Effector CD4-positive, alpha-beta T cell (primary cell): ENCODE measurements around the gene PRMT3.
"Not testable (repeated sequence)": the region's sequence is repeated elsewhere in the genome, so short reads cannot be mapped to it uniquely, and the experiment has no call there.

Experiments used
- DNase-seq: peaks from one replicate; pipeline ENCODE4 v3.0.0-alpha.2; 2020

The PRMT3 gene

DNA sequence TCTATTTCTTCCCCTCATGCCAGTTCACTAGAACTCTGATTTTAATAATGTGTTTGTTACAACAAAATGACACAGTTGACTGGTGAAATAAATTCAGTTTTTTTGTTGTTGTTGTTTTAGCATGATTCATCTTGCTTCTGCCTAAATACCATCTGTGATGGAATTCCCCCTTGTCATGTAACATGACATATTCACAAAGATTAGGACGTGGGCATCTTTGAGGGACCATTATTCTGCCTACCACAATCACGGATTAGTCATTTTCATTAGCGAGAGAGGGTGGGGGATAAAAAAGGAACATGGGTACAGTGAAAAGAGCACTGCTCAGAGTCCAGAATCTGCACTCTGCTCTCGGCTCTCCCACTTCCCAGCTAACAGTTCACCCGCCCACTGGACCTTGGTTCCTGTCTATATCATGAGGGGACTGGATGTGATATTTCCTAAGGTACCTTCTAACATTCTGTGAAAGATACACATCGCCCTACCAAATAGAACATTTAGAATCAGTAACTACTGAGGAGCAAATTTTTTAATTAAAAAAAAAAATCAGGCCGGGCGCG is 12.7 kb upstream of the PRMT3 start:
- DNase-seq: no peak

DNA sequence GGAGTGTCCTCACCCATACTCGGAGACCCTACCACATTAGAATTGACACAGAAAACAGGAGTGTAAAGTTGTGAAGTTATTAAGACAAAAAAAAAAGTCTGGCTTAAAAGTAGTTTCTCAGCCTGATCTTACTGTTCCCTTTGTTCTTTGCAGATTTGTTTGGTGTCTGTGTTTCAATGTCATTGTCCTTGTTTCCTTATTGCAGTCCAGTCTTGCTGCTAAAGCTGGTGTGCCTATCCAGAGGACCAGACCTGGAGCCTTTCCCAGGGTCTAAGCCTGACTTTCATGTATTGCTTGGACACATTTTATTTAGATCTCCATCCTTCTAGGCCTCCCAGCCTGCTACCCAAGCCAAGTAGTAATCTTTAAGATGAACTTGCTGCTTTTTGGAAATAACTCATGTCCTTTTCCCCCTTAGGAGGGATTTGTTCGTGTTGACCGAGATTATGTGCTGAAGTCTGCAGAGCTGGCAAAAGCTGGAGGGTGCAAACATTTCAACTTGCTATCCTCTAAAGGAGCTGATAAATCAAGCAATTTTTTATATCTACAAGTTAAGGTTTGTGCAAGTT is 11.3 kb upstream of the PRMT3 start:
- DNase-seq: no peak

DNA sequence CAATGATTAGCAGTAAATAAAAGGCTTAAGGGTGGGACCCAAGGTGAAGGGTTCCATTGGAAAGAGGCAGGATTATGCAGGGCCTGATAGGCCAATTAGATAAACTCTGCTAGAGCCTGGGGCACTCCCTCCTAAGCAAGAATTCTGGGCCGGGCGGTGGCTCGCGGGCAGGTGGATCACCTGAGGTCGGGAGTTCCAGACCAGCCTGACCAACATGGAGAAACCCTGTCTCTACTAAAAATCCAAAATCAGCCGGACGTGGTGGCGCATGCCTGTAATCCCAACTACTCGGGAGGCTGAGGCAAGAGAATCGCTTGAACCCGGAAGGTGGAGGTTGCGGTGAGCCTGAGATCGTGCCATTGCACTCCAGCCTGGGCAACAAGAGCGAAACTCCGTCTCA is 1.5 kb upstream of the PRMT3 start:
- not testable (repeated sequence) for DNase-seq

DNA sequence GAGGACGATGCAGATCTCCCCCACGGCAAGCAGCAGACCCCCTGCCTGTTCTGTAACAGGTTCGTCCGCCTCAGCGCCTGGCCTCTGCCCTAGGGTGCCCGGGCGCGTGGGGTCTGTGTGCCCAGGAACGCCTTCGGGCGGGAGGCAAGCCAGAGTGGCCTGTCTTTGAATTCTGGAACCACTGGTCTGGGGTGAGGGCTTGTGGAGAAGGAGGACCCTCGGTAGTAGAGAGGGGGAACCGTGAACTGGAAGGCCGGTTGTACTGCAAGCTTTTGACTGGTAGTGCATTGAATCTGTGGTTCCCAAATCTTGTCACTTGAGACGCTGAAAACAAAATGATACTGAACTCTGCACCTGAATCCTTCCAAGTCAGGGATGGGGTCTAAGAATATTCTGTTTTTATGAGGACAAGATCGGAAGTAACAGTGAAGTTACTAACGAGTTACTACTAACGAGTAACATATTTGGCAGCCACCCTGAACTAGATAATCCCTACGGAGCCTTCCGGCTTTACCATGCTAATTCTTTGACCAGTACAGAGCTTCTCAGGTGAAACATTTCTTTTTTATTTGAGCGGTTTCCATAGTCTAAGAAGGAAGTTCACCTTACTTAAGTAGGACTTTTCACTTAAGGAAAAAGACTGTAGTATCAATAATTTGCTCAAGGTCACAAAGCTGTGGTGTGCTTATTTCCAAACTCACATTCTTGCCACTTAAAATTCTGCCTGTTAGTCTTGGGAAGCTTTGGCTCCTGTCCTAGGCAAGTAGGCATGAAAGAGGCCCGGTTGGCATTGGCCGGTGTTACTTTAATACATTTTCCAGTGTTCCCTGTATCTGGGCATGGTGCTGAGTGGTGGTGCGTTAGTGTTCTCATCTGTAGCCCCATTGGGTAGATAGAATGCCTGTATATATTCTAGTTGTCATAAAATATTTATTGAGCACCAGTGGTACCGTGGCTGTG is 860 bp downstream of the PRMT3 start:
- no peak for DNase-seq

DNA sequence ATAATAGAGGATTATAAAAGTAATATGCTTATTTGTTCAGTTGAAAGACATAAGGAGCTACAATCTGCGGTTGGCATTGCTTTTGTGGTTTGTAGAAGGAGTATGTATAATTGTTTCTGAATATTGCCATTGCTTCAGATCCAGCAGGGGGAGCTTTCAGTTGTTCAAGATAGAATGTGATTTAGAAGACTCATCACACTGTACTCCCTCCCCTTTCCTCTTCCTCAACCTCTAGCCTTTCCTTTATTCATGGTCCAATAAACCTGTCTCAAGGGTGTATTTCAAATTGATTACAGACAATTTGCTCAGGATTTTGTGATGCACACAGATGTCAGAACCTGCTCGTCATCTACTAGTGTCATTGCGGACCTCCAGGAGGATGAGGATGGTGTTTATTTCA is 9.8 kb downstream of the PRMT3 start:
- no peak for DNase-seq

DNA sequence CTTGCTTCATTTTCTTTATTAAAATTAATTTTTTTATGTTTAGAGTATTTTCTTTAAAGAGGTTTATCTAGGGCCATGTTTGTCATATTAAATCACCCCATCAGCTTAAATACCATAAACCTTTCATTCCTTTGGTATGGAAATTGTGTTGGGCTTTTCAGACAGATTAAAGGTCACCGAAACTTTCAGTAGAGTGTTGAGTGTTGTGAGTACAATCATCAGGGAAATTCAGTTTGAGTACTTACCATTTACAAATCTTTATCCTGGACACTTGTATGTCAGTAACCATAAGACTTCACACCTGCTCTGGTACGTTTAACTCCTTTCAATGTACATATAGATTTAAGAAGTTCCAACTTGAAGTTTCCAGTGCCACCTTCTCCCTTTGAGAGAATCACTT is 12.0 kb downstream of the PRMT3 start:
- DNase-seq: no peak

DNA sequence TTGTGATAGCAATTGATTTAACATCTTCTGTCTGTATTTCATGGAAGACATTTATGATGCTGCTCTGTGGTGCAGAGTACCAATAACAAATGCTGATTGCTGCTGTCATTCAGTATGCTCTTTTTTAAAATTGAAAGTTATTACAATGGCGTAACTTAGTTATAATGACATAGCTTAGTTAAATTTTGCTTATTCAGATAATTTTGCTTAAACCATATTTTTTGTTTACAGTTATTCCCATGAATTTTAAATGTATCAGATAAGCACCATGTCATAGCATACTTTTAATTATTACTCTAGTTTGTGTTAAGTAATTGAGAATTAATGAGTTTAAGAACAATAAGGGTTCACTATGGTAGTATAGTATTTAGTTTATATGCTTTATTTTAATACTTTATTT is 15.5 kb downstream of the PRMT3 start:
- no peak for DNase-seq

DNA sequence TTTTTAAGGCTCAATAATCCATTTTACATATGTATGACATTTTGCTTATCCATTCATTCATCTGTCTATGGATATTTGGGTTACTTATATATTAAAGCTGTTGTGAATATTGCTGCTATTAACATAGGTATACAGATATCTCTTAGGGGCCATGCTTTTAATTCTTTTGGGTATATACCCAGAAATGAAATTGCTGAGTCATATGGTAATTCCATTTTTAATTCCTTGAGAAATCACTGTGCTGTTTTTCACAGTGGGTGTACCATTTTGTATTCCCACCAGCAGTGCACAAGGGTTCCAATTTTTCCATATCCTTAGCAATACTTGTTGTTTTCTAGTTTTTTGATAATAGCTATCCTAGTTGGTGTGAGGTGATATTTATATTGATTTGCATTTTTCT is 19.0 kb downstream of the PRMT3 start:
- DNase-seq: no peak

DNA sequence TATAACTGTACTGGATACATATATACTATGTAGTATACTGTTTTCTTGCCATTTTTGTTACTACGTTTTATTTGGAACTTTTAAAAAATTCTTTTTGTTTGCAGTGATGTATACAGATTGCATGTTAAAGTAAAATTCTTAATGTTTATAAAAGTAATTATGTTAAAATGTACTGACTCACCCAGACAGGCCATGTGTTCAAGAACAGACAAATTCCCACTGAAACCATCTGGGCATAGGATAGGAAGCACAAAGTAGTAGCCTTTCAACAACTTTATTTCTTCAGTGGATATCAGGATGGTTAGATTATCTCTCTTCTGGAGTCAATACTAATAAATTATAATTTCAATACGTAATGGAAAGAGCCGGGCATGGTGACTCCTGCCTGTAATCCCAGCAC is 19.8 kb downstream of the PRMT3 start:
- DNase-seq: no peak

DNA sequence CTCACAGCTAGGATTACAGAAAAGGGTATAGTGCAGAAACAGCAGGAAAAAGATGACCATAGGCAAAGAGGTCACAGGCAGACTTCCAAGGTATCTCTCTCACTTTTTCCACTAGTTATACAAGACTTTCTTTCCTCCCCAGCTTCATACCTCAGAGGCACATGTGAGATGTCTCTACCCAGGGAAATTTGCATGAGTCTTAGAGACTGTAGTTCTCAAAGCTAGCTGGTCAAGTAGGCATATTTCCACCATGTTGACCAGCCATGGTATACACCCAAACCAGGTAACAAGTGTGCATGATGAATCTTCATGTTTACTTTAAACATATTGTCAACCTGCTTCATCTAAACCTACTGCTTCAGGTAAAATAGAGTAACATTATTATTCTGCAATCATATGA is 27.9 kb downstream of the PRMT3 start:
- no peak for DNase-seq

DNA sequence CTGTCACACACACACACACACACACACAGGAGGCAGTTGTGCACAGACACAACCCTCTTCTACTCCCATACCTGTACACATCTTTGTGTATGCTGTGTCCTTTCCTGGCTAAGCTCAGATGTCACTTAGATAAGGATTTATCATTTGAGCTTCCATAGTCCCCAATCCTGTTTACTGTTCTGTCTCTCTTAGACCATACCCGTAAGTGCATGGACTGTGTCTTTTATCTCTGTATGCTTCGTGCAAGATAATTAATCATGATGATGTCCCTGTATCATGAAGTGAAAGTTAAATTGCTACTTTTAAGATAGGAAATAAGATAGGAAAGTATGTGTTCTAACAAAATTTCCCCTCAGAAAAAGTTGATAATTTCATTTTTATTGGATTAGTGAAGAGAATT is 30.3 kb downstream of the PRMT3 start:
- DNase-seq: no peak

DNA sequence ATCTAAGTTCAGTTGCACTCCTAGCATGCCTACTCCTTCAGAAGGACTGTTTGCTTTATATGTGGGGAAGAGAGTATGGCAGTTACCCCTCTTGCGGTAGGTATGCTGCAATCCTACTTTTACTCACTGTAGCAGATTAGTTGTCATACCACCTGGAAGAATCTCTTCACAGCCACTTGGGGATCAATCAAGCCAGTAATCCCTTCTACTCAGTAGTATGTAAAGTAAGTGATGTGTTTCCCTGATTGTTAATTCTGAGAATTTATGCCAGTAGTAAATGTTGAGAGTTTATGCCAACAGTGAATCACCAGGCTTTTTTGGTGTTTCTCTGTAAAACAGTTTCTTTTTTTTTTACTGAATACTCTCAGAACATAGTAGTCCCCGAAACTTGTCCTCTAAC is 34.4 kb downstream of the PRMT3 start:
- no peak for DNase-seq

DNA sequence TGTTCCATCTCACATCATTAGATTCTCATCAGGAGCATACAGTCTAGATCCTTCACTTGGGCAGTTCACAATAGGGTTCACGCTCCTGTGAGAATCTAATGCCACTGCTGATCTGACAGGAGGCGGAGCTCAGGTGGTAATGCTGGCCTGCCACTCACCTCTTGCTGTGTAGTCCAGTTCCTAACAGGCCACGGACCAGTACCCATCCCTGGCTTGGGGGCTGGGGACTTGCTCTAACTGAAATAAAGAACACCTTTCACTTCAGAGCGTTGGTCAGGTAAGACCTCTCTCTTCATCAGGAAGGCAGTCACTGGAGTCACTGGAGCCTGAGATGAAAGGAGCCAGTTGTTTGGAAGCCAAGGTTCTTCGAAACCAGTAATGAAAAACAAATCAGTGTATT is 41.7 kb downstream of the PRMT3 start:
- DNase-seq: no peak

DNA sequence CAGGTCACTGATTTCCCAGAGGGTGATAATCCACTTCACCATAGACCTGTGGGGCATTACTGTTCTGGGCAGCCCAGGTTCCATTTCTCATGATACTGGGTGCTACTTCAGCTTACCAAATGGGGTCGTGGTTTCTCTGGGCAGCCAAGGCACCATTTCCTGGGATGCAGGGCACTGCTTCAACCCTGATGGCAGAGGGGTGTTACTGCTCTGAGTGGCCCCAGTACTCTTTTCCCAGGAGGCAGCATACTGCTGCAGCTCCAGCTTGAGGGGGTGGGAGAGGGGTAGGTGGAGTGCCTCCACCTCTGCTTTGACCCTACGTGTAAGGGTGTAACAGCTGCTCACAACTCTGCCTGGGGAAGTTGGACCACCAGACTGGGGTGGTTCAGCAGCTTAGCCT is 51.1 kb downstream of the PRMT3 start:
- DNase-seq: no peak

DNA sequence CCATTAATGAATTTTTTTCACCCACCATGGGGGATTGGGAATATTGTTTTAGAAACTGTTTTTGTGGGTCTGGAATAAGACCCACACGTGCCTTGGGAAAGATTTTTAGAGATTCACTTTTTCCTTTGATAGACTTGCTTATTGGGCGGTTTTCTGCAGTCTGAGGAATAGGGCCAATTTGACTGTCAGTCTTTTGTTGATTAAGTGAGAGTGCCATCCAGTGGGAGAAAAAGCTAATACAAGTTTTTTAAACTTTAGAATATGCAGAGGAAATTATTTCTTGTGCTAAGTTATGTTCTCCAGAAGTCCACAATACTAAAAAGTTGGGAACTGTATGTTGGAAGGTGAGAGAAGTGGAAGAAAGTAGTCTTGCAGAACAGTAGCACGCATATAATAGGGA is 56.1 kb downstream of the PRMT3 start:
- DNase-seq: no peak

DNA sequence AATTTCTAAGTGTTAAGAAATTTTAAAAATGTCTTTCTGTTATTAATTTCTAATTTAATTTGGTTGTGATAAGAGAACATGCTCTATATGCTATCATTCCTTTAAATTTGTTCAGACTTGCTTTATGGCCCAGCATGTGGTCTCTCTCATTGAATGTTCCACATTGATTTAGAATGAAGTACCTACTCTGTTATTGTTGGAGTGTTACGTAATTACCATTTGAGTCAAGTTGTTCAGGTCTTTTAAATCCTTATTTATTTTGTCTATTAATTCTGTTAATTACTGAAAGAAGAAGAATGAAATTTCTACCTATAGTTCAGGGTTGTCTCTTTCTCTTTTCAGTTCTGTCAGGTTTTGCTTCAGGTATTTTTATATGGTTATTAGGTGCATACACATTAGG is 57.0 kb downstream of the PRMT3 start:
- DNase-seq: no peak

DNA sequence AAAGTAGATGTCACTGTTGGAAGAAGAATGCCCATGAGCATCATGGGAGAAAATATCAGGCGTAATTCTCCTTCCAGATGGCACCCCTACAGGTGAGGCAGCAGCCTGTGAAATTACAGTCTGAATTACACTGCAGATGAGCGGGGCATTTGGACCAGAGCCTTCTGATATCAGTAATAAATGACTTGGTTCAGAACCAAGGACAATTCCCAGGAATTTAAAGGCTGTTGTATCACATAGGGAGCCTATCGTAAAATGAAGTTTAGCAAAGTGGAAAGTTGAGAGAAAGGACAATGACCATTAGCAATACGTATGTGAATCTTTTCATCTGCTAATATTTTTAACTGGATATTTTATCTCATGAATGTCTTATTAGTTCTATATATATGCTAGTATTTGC is 61.3 kb downstream of the PRMT3 start:
- no peak for DNase-seq

DNA sequence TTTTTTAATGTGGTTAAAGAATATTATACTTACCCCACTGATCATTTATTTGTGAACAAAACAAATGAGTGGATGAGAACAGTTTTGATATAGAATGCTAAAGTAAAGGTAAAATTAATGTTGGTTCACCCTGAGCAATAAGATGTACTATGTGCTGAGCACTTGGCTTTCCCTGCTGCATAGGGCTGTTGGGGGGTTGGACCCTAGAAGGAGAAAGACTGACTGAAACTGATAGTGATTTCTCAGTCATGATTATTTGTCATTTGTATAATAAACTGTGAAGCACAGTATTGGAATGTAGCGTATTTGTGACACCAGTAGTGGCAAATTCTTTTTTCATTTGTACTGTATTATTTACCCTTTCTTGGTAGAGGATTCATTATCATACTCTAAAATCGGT is 63.3 kb downstream of the PRMT3 start:
- no peak for DNase-seq

DNA sequence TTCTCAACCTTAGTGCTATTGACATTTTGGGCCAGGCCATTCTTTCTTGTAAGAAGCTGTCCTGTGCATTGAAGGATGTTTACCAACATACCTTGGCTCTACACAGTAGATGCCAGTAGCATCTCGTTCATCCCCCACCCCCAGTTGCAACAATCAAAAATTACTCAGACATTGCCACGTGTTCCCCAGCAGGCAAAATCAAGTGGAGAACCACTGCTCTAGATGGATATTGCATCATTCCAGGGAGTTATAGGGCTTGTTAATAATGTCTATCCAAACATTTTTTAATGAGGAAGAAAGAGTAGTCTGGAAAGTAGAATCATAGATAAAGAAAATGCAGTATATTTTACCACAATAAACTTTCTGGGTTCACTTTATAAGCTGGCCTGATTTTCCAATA is 64.1 kb downstream of the PRMT3 start:
- DNase-seq: no peak

DNA sequence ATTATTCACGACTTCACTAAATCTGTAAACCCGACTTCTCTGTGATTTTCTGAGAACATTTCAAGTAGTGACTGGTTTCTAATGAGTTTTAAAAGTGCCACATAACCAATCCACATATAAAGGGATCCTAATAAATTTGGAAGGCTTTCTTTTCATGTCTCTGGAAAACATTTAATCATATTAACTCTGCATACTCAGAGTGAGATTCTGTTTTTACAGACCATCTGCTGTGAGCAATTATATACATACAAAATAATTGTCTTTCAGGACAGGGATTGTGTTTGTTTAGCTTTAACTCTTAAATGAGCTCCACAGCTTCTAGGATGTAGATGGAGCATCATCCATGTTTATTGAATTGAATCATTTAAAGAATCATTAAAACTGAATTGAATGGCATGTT is 65.1 kb downstream of the PRMT3 start:
- no peak for DNase-seq

DNA sequence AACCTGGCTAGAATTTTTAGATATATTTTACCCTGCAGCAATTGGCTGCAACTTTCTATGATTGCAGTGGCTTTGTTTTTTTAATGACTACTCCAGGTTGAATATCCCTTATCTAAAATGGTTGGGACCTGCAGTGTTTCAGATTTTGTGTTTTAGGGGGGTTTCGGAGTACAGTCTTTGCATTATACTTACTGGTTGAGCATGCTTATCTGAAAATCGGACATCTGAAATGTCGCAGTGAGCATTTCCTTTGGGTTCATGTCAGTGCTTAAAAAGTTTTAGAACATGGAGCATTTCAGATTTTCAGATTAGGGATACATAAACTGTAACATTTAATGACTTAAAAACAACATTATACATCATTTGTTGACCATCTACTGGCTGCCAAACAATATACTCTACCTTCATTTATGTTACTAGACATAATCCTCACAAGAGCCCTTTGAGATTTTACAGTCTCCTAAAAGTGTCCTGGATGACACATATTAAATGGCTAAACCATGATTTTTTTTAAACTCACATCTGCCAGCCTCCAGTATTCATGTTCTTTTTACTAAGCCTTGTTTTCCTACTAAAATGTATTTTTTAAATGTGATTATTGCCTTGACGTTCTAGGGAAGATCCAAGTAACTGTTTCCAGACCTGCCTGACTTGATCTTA is 66.3 kb downstream of the PRMT3 start:
- DNase-seq: no peak

DNA sequence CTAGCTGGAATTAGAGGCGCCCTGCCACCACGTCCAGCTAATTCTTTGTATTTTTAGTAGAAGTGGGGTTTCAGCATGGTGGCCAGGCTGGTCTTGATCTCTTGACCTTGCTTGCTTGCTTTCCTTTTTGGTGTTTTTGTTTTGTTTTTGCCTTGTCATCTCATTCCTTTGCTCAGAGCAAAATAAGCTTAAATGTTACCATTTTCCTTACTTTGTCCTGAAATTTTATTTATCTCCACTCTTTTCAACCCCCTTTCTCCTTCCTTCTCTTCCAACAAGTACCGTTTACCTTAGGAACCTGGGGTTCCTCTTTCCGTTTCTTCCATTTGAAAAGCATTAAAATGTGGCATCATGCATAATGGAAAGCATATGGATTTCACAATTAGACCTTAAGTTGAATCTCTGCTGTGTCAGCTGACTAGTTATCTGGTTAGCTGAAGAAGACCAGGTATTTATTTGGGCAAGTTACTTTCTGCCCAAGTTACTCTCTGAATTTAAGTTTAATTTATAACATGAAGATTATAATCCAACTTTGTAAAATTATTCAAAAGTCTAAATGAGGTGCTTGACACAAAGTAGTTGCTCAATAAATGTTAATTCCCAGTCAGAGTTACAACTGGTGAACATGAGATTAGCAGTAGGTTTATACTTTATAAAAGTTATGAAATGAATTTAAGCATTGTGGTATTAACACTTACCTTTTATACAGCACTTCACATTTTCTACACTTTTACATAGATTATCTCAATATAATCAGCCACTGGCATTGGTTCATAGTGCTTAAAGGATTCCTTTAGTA is 69.7 kb downstream of the PRMT3 start:
- DNase-seq: no peak
